ENCODE measurements around the gene NDUFAF2. TPM values are rescaled to one million over a fixed set of nuclear protein-coding genes. Genes with fewer than 3 reads are reported as not detected.

The NDUFAF2 gene
- total and polyA plus RNA-seq, 2 of the 13 experiments (the other 11 are each of a cell fraction or from before 2014, with no cell fraction given): 34.0 to 78.4 TPM

- TF ChIP-seq FOXA3 (CRISPR knock-in tag; IDR thresholded peaks at IDR 0.05) (peak; percentile 49), ELK4 (CRISPR knock-in tag; IDR thresholded peaks at IDR 0.05; ENCODE audit: borderline replicate concordance) (no peak; the same call in 1 of the 2 replicates), HOXA5 (CRISPR knock-in tag; IDR thresholded peaks at IDR 0.05) (peak; percentile 87), ZNF75D (CRISPR knock-in tag; IDR thresholded peaks at IDR 0.05; ENCODE audit: borderline replicate concordance) (no peak), ZKSCAN5 (CRISPR knock-in tag; IDR thresholded peaks at IDR 0.05) (no peak), MED8 (CRISPR knock-in tag; IDR thresholded peaks at IDR 0.05; ENCODE audit: insufficient replicate concordance) (peak; percentile 16), ZNF761 (CRISPR knock-in tag; conservative IDR thresholded peaks at IDR 0.05) (peak; percentile 68; the same call in 1 of the 2 replicates), HOXD1 (CRISPR knock-in tag; IDR thresholded peaks at IDR 0.05) (peak; percentile 74), ZNF484 (CRISPR knock-in tag; IDR thresholded peaks at IDR 0.05; ENCODE audit: borderline replicate concordance, low read depth) (no peak), ZNF264 (CRISPR knock-in tag; IDR thresholded peaks at IDR 0.05) (no peak; the same call in 1 of the 2 replicates), HHEX (CRISPR knock-in tag; IDR thresholded peaks at IDR 0.05) (no peak), ZNF136 (CRISPR knock-in tag; IDR thresholded peaks at IDR 0.05; ENCODE audit: low read depth) (peak; percentile 60; the same call in 1 of the 2 replicates), ZBTB21 (CRISPR knock-in tag; IDR thresholded peaks at IDR 0.05) (no peak), NFKB2 (CRISPR knock-in tag; IDR thresholded peaks at IDR 0.05; ENCODE audit: borderline replicate concordance) (peak; percentile 76), MAX (IDR thresholded peaks at IDR 0.05) (peak; percentile 61), ZC3H13 (CRISPR knock-in tag; IDR thresholded peaks at IDR 0.05) (peak; percentile 85; the same call in 1 of the 2 replicates), SETDB1 (CRISPR knock-in tag; IDR thresholded peaks at IDR 0.05; ENCODE audit: borderline replicate concordance) (no peak), HIVEP1 (CRISPR knock-in tag; IDR thresholded peaks at IDR 0.05) (0 out of 2 replicates have a peak, but pooled peaks have one; percentile 38)
- TF ChIP-seq, protein P1, sequence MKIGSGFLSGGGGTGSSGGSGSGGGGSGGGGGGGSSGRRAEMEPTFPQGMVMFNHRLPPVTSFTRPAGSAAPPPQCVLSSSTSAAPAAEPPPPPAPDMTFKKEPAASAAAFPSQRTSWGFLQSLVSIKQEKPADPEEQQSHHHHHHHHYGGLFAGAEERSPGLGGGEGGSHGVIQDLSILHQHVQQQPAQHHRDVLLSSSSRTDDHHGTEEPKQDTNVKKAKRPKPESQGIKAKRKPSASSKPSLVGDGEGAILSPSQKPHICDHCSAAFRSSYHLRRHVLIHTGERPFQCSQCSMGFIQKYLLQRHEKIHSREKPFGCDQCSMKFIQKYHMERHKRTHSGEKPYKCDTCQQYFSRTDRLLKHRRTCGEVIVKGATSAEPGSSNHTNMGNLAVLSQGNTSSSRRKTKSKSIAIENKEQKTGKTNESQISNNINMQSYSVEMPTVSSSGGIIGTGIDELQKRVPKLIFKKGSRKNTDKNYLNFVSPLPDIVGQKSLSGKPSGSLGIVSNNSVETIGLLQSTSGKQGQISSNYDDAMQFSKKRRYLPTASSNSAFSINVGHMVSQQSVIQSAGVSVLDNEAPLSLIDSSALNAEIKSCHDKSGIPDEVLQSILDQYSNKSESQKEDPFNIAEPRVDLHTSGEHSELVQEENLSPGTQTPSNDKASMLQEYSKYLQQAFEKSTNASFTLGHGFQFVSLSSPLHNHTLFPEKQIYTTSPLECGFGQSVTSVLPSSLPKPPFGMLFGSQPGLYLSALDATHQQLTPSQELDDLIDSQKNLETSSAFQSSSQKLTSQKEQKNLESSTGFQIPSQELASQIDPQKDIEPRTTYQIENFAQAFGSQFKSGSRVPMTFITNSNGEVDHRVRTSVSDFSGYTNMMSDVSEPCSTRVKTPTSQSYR (CRISPR knock-in tag; IDR thresholded peaks at IDR 0.05; ENCODE audit: borderline replicate concordance): peak; percentile 74; the same call in 1 of the 2 replicates
- TF ChIP-seq, protein P2, sequence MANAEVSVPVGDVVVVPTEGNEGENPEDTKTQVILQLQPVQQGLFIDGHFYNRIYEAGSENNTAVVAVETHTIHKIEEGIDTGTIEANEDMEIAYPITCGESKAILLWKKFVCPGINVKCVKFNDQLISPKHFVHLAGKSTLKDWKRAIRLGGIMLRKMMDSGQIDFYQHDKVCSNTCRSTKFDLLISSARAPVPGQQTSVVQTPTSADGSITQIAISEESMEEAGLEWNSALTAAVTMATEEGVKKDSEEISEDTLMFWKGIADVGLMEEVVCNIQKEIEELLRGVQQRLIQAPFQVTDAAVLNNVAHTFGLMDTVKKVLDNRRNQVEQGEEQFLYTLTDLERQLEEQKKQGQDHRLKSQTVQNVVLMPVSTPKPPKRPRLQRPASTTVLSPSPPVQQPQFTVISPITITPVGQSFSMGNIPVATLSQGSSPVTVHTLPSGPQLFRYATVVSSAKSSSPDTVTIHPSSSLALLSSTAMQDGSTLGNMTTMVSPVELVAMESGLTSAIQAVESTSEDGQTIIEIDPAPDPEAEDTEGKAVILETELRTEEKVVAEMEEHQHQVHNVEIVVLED (CRISPR knock-in tag; IDR thresholded peaks at IDR 0.05; ENCODE audit: borderline replicate concordance): peak; percentile 74; the same call in 1 of the 2 replicates
These were observed 217.2 kb downstream of the NDUFAF2 start, which contains the start of gene SMIM15 (continued) for GRCh38 chr5:61162010-61162831.
